ENCODE measurements around the gene MCF2L2.

DNA sequence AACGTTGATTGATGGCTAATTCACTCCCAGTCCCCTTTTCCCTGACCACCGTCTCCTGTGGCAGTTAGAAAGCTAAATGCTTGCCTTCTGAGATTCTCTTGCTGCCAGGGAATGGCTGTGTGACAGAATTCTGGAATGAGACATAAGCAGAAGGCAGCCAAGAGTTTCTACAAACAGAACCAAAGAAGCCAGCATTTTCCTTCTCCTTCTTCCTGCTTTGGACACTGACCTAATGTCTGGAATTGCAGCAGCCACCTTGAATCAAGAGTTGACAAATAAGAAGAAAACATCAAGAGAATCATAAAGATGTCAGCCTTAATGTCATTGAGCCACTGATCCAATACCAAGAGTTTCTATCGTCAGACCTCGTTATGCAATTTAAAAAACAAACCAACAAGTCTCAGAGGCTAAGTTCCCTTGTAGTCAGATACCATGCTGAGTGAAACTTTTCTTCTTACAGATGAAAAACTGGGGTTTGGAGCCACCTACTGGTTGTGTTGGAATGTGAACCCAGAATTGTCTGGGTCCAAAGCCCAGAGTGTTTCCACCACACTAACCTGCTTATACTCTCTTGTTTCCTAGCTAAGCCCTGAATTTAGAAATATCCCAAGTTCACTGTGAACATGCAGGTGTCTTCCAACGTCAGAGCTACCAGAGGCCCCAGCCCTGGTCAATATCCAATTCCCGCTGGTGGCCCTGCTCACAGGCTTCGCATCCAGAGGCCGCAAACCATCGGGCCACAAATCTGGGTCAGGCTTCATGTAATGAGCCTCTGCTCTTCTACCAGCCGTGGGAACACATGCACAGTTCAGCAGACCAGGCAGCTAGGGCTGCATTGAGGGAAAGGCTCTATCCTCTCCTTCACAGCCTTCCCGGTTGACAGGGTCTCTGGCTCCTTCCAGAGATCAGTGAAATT lies 42.5 kb downstream of the MCF2L2 start:
- TF ChIP-seq TAF1 (IDR thresholded peaks at IDR 0.05; ENCODE audit: low read depth, low read length) (no peak), POLR2A (IDR thresholded peaks at IDR 0.05; ENCODE audit: low read depth, low read length) (no peak), POLR2AphosphoS5 (IDR thresholded peaks at IDR 0.05; ENCODE audit: low read depth, low read length) (no peak), SPI1 (IDR thresholded peaks at IDR 0.05; ENCODE audit: low read depth, low read length) (no peak), POU2F2 (IDR thresholded peaks at IDR 0.05; ENCODE audit: low read depth, low read length) (no peak), PAX5 (IDR thresholded peaks at IDR 0.05; ENCODE audit: insufficient read depth, low read length, severe bottlenecking) (no peak)

Measured in GM12891 (cell line).